SU-DHL-6 (cell line): ENCODE data around the gene CRYGS.

ENCODE experiments used
- CTCF ChIP-seq: fragments of 200-600 bp; sonication (generic); IDR thresholded peaks from one replicate; pipeline ENCODE4 v1.5.1; 2017; ENCODE audit warnings: antibody characterized with exemption, mild to moderate bottlenecking, low read length, moderate library complexity; ENCODE audit not compliant: insufficient read depth, poor library complexity, severe bottlenecking
- EZH2phosphoT487 ChIP-seq: fragments of 200-600 bp; sonication (generic), shearing (Covaris generic); conservative IDR thresholded peaks from 2 replicates; pipeline ENCODE4 v1.6.1; 2018; ENCODE audit warnings: mild to moderate bottlenecking, antibody characterized with exemption, low read length, moderate library complexity, mixed read lengths

- TF ChIP-seq CTCF (no peak), EZH2phosphoT487 (no peak)
These were observed 41.0 kb downstream of the CRYGS start for GRCh38 chr3:186502966-186503712.
